Hypothalamus (tissue), 51 donors: ENCODE data around the gene RNF213.
"Not testable (repeated sequence)": the region's sequence is repeated elsewhere in the genome, so short reads cannot be mapped to it uniquely, and the experiment has no call there.

Experiments
- DNase-seq, 51 donors: peaks; one replicate each; lab custom pipeline; 2025; lab: John Stamatoyannopoulos, UW

RNF213 gene

DNA sequence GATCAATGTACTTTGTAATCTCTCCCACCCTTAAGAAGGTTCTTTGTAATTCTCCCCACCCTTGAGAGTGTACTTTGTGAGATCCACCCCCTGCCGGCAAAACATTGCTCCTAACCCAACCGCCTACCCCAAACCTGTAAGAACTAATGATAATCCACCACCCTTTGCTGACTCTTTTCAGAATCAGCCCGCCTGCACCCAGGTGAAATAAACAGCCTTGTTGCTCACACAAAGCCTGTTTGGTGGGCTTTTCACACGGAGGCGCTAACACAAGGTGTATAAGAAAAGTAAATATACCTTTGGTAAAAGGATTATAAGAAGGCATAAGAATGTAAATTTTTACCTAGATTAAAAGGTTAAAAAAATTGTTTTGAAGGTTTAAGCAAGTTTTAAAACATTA lies 147.3 kb downstream of the RNF213 start:
- not testable (repeated sequence) for DNase-seq

DNA sequence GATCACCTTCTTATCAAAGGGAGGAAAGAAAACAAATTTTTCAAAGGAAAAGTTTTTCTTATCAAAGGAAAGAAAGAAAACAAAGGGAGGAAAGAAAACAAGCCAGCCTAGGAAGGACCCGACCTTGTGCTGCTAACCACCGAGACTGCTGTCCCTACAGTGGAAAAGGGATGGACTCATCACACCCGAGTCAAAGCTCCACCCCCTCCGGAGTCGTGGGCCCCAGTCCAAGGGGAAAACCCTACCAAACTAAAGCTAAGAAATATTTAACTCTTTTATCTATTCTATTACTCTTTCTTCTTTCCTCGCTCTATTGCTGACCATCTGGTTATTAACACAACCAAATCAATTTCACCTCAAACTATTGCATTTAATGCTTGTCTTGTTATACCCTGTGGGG lies 148.2 kb downstream of the RNF213 start:
- DNase-seq, result no peak

DNA sequence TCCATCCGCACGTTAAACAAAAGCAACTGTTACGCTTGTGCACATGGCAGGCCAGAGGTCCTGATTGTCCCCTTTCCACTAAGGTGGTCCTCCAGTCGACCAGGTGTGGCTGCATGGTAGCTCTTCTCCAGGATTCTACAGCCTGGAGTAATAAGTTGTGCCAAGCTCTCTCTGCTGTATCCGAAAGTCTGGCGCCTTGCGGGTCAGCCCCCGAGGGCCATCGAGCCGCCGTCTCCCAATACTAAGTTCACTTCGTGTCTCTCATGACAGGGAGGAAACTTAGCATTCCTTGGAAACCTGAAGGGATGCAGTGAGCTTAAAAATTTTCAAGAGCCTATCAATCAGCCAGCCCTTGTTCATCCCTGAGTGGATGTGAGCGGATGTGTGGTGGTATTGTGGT lies 149.0 kb downstream of the RNF213 start:
- no peak for DNase-seq

DNA sequence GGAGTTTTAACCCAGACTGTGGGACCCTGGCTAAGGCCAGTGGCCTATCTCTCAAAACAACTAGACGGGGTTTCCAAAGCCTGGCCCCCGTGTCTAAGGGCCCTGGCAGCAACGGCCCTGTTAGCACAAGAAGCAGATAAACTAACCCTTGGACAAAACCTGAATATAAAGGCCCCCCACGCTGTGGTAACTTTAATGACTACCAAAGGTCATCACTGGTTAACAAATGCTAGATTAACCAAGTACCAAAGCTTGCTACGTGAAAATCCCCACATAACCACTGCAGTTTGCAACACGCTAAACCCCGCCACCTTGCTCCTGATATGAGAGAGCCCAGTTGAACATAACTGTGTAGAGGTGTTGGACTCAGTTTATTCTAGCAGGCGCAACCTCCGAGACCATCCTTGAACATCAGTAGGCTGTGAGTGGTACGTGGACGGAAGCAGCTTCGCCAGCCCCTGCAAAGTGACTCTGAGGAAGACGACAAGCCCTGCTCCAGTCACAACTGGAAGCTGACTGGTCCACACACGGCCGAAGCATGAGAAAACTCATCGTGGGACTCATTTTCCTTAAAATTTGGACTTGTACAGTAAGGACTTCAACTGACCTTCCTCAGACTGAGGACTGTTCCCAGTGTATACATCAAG lies 149.9 kb downstream of the RNF213 start:
- DNase-seq, result not testable (repeated sequence)

DNA sequence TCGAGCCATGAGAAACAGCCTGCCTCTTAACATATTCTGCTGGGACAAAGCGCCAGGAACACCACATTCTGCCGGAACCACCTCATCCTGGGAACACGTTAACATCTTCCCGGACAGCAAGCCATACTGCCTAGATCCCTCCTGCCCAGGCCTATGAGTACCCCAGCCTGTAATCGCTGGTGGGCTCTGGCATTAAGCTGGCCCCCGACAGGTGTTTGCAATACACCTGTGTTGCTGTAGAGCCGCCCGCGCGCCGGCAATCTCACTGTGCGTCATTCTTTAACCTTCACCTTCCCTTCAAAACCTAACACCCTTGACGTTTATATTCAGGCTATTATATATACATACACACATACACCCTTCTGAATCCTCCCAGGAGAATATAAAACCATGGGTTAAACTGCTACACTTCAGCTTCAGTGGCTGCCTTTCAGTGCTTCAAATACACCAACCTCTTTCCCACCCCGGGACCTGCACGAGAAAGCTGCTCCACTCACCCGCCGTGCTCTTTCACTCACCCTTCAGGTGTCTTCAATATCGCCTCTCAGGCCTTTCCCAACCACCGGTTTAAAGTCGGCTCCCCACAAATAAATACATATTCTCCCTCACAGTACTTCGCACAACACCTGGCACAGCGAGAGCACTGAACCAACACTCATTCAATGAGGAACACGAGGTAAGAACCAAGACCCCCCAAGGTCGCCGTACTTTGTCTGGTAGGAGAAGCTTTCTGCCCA lies 153.3 kb downstream of the RNF213 start:
- DNase-seq, result no peak

DNA sequence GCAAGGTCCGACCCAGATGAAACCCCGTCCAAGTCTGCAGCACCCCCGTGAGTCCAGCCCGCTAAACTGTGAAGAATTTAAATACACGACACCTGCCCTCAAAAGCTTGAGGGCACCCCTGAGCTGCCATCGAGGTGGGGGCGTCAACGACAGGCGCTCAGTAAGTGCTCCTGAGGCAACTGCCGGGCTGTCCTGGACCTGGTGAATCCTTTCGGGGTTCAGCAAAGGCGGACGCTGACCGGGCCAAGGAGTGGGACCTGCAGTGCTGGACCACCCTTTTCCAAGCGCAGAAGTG lies 153.8 kb downstream of the RNF213 start:
- no peak for DNase-seq

DNA sequence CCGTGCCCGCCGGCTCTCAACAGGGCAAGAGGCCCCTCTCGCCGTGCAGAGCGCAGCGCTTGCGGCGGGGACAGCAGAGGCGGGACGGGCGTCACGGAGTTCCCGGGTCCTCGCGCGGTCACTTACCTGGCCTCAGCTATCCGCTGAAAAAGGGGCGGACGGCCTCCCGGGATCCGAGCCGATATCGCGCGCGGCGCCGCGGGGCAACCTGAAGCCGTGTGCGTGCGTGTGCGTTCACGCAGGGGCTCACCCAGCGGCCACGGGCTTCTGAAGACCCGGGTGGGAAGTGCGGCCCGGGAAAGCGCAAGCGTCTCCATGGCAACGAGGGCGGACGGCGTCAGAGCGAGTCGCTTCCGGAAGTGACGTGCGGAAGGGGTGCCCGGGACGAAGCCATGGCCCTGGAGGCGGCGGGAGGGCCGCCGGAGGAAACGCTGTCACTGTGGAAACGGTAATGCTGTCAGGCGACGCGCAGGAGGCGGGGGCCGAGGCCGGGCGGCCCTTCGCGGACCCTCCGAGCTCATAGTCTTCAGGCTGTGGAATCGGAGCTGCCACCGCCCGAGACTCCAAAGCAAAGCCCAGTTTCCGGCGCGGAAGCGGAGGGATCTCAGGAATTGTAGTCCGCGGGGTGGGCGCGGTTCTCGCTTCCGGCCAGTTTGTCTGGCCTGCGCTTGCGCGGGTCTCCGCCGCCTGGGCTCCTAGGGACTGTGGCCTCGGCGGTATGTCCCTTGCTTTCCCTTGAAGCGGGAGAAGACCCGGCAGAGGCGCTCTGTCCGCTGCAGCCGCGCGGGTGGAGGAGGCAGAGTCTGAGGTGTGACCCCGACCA lies 154.4 kb downstream of the RNF213 start, which contains the start of gene ENDOV:
ENDOV (plus strand) TSS at position 365 of the 823 bp plus-strand sequence; CDS start at position 393, 28 bp downstream.
- DNase-seq, result peak; percentile 74 to 99 (median 93)

DNA sequence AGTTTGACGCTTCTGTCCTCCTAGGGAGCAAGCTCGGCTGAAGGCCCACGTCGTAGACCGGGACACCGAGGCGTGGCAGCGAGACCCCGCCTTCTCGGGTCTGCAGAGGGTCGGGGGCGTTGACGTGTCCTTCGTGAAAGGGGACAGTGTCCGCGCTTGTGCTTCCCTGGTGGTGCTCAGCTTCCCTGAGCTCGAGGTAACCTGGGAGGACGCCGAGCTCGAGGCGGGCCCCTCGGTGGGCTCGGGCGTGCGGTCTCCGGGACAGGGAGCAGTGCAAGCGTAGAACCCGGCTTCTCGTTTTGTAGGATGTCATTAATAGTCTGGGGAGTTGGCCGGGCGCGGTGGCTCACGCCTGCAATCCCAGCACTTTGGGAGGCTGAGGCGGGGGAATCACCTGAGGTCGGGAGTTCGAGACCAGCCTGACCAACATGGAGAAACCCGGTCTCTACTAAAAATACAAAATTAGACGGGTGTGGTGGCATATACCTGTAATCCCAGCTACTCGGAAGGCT lies 155.0 kb downstream of the RNF213 start:
- no peak for DNase-seq

DNA sequence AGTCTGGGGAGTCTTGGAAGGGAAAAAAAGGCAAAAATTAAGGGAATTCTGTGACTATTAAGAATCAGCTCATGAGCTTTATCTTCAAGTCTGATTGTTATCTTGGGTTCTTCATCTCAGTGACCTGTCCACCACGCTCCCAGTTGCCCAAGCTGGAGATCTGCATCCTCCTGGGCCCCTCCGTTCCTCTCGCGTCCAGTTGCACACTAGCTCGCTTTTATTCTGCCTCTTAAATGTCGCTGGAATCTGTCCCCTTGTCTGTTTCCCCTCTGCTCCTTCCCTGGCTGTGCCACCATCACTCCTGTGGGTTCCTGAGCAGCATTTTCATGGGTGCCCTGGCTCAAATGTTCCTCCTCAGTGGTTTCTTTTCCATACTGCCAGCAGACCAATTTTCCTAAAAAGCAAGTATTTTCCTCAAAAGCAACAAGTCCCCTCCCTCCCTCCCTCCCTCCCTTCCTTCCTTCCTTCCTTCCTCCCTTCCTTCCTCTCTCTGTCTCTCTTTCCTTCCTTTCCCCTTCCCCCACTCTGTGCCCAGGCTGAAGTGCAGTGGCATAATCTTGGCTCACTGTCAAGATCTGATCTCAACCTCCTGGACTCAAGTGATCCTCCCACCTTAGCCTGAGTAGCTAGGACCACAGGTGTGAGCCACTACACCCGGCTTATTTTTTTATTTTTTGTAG lies 155.7 kb downstream of the RNF213 start:
- DNase-seq, result no peak

DNA sequence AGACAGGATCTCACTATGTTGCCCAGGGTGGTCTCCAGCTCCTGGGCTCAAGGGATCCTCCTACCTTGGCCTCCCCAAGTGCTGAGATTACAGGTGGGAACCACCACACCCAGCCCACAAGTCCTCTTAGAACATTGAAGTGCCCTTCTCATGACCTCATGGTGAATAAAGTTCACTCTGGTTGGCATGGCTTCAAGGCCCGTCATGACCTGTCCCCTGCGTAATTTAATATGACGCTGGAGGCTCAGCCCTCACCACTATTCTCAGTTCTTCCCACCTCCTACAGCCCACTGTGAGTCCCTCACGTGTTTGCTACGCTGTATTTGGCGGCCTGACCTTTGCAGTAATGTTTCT lies 156.3 kb downstream of the RNF213 start:
- no peak for DNase-seq

DNA sequence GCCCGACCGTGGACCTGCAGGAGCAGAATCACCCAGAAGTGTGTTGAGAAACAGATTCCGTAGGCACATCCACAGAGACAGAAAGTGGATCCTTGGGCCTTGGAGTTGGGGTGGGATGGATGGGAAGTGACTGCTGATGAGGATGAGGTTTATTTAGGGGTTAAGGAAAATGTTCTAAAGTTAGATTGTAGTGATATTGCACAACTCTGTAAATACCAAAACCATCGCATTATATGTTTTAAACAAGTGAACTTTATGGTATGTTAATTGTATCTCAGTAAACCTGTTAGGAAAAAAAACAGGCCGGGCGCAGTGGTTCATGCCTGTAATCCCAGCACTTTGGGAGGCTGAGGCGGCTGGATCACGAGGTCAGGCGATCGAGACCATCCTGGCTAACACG lies 157.9 kb downstream of the RNF213 start:
- no peak for DNase-seq

DNA sequence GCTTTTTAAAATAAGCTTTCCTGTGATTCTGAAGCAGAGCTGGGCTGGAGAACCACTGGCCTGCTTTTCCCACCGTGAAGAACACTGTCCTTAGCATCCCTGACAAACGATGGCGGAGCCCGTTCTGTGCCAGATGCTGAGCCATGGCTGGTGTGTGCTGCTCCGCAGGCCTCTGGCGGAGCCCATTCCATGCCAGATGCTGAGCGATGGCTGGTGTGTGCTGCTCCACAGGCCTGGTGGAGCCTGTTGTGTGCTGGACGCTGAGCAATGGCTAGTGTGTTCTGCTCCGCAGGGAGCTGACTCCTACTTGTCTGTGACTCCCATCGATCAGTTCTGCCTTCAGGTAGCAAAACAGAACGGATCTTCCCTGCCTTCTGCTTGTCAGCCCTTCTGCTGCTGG lies 158.6 kb downstream of the RNF213 start:
- no peak for DNase-seq

DNA sequence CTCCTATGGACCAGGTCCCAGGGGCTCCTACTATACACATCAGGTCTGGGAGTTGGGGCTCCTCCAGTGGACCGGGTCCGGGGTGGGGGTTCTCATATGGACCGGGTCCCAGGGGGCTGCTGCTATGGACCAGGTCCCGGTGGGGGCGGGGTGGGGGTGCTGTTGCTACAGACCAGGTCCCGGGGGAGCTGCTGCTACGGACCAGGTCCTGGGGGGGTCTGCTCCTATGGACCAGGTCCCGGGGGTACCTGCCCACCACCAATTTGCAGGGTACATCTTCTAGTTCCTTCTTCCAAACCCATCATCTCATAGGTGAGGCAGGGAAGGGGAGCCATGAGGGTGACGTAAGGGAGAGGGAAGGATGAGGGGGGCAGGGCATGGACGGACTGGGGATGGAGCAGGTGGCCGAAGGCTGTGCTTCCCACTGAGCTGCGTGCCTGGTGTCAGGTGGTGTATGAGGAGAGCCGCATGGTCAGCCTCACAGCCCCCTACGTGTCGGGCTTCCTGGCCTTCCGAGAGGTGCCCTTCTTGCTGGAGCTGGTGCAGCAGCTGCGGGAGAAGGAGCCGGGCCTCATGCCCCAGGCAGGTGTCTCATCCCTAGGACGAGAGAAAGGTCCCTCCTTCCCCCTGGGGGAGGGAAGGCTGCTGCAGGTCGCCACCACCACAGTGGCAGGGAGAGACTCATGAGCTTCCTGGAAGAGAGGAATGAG lies 160.9 kb downstream of the RNF213 start:
- no peak for DNase-seq

DNA sequence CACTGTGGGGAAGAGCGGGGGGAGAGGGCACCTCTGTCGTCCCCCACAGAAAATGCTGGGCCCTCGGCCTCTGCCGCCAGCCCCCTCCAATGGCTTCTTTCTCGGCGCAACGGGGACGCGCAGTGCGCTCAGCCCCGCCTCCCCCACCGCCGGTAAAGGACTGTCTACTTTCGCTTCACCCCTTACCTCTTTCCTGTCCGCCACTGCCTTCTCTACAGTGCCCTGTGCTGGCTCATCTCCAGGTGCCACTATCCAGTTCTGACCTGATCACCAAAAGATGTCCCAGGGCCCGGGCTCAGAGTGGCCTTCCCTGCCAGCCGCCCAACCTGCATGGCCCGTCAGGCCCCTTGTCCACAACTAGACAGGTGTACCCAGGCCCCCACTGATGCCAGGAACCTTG lies 161.6 kb downstream of the RNF213 start:
- DNase-seq, result no peak

DNA sequence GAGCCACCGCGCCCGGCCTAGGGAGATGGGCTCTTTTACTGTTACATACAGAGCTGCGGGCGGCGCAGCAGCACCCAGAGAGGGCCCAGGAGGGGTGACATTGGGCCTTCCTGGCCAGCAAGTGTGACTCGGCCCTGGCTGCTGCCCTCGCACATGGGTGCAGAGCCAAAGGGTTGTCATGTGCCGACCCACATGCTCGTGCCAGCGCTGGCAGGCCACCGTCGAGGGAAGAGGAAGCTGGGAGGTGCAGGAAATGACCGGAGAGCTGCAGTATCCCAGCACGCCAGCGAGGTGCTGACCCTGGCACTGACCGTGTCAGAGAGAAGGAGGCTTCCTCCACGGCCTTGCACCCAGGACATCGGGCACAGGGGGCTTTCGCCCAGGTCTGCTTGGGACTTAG lies 162.3 kb downstream of the RNF213 start:
- no peak for DNase-seq

DNA sequence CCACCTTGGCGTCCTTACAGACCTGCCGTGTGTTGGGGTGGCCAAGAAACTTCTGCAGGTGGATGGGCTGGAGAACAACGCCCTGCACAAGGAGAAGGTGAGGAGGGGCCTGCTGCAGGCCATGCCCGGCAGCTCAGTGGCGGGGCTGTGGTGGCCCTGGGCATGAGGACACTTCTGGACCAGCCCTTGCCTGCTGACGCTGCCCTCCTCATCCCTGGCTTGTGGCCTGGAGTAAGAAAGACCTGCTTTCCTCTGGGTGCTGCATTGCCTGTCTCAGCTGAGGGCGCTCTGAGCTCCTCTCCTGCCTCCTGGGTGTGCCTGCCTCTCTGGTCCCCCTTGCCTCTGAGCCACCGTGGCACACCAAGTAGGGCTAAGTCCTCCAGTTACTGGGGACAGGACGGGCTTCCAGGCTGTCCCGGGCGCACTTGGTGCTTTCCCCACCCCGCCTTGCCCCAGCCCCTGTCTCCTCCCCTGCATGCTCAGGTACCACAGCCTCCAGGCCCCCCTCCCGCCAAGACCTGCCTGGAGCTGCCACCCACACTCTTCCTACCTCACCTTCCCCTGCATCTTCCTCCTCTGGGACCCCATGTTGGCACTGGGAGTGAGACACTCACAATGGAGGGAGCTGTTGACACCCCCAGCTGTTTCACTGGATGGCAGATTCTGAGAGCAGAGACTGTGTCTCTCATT lies 163.0 kb downstream of the RNF213 start:
- no peak for DNase-seq

DNA sequence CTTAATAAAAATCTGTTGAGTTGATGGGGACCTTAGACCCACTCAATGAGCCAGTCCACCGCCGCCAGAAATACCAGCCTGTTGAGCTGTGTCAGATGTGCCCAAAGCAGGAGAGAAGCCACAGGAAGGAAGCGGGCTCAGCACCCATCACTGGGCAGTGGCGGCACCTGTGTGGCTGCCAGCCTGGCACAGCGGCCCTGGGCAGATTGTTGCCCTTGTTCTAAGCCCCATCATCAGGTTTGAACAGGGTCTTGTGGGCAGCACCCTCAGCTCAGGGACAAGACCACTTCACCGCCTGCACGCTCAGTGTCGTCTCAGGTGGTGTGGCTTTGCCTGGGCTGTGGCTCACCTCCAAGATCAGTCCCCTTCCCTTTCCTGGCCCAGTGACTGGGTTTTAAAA lies 163.6 kb downstream of the RNF213 start:
- DNase-seq, result no peak

DNA sequence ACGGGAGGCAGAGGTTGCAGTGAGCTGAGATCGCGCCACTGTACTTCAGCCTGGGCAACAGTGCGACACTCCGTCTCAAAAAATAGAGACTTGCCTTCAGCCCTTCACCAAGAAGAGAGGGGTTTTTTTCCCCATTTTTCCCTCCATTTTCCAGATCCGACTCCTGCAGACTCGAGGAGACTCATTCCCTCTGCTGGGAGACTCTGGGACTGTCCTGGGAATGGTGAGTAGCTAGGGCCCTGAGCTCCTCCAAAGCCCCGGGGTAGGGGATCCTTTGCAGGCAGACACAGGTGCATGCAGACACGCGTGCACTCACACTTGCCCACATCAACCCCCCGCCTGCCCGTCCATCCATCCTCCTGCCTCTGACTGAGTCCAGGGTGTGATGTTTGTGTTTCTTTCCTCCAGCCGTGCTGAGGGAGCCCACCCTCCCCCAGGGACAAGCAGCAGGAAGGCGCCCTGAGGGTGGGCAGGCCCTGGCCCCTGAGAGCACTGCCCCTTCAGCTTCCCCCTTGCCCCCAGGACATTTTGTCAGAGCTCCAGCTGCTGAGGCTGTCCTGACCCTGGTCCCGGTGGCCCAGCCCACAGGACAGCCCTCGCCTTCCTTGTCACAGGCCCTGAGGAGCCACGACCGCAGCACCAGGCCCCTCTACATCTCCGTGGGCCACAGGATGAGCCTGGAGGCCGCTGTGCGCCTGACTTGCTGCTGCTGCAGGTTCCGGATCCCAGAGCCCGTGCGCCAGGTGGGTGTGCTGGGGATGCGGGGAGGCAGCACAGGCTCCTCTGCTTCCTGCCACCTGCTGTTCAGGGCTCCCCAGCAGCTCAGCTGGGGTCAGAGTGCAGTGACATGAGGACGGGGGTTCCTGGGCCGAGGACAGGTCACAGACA lies 164.5 kb downstream of the RNF213 start:
- DNase-seq, result no peak
